NCI-H146 treated with DMSO at 0.1 percent for 48 hours (cell line): Measurements from ENCODE around the gene ZNF398.

Source experiments
- DNase-seq: peaks from one replicate; lab custom pipeline; 2025; ENCODE audit not compliant: unreplicated experiment; lab: John Stamatoyannopoulos, UW

Gene ZNF398

DNA sequence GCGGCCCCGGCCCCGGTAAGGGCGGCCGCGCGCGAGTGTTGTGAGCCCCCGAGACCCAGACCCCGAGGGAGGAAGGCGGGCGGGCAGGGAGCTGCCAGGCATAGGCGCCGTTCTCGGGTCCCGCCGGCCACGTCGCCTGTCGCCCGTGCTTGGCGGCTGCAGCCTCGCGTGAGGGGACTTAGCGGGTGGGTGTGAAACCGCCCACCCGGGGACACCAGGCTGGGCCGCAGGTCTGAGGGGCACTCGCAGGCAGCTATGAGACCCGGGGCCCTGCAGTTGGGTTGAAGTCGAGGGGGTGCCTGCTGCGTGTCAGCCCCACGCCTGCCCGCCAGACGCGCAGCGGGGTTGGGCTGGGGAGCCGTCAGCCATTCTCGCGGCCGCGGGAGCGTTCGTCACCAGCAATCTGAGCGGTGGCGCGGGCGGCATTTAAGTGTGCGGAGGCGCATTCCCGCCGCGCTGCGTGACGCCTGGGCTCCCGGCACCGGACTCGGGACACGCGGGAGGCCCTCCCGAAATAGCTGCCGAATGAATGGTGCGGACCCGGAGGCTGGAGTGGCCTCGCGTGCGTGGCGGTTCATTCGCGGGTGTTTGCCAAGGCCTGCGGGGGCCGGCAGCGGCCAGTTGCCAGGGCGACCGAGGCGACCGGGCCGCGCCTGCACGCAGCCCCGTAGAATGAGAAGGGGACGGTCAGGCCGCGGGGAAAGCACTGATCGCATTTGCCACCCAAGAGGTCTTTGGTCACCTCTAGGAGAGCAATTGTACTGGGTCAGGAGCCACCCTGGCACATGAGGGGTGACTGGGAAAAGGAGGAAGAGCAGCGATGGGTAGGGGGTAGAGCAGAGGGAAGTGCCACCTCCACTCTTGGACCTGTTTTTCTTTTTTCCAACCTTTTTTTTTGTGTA, 750 bp downstream of the ZNF398 start:
- DNase-seq, result no peak

- DNase-seq, result no peak
Measured at GRCh38 chr7:149150981-149151380, 3.7 kb downstream of the ZNF398 start.

- no peak for DNase-seq
Measured at GRCh38 chr7:149153346-149153745, 6.1 kb downstream of the ZNF398 start.

DNA sequence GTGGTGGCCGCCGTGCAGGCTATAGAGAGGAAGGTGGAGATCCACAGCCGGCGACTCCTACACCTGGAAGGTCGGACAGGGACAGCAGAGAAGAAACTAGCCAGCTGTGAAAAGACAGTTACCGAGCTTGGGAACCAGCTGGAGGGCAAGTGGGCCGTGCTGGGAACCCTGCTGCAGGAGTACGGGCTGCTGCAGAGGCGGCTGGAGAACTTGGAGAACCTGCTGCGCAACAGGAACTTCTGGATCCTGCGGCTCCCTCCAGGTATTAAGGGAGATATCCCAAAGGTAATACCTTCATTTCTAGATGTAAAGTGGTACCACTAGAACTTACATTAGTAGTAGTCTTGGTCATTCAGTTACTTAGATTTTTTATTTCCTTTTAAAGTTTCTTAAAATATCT, 6.8 kb downstream of the ZNF398 start:
- no peak for DNase-seq

DNA sequence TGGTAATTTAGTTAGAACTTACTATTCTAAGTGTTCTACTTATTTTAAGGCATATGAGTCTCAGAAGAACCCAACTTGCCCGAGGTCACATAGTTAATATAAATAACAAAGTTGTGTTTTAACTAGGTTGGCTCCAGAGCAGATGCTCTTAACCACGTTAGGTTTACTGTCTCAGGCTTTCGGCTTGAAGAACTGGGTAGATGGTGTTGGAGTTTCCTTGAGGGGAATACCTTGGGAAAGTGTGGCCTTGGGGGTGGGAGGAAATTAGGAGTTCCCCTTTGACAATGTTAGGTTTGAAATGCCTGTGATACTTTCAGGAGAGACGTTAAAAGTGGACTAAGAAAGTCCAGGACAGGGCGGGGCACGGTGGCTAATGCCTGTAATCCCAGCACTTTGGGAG, 9.6 kb downstream of the ZNF398 start:
- no peak for DNase-seq

DNA sequence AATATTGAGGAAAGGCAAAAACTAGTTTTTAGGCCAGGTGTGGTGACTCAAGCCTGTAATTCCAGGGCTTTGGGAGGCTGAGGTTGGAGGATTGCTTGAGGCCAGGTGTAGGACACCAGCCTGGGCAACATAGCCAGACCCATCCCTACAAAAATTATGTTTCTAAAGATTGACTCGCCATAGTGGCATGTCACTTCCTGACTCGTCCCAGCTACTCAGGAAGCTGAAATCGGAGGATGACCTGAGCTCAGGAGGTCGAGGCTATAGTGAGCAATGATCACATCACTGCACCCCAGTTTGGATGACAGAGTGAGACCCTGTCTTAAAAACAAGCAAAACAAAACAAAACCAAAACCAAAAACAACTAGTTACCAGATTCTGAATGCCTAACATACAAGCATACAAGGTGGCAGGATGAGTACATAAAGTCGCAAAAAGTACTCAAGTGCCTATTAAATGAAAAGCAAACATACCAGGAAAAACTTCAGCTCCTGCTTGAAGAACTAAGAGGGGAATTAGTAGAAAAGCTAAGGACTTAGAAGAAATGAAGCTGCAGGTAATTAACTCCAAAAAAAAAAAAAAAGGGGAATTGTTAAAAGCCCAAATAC, 14.1 kb downstream of the ZNF398 start:
- DNase-seq, result no peak

- DNase-seq, result no peak
Measured at GRCh38 chr7:149166142-149166541, 18.9 kb downstream of the ZNF398 start.

DNA sequence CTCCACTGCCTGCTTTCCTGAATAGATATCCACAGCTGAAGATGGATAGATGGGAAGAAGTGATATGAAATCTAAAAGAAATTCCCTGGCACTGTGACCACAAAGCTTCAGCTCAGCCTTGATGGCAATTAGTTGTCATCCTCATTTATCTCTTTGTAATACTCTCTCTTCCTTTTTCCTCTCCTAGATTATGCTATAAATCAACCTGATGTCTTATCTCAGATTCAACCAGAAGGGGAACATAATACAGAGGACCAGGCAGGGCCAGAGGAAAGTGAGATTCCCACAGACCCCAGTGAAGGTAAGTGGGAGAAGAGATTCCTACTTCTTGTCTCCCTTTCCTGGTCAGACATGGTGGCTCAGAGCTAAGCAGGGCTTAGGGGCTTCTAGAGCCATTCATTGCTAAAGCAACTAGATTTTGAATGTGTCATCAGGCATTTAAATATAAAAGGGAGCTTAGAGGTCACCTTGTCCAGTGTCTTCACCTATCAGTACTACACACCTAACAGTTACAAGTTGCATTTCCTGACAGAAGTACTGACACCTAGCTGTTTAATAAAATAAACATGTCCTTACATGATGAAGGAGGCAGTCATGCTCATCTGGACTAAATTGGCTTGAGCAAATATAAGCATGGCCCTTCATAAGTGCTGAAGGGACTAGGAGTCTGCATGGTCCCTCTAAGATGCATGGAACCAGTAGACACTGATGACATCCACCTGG, 19.5 kb downstream of the ZNF398 start:
- DNase-seq, result no peak

GRCh38 chr7:149171892-149172533, 24.8 kb downstream of the ZNF398 start:
- no peak for DNase-seq

DNA sequence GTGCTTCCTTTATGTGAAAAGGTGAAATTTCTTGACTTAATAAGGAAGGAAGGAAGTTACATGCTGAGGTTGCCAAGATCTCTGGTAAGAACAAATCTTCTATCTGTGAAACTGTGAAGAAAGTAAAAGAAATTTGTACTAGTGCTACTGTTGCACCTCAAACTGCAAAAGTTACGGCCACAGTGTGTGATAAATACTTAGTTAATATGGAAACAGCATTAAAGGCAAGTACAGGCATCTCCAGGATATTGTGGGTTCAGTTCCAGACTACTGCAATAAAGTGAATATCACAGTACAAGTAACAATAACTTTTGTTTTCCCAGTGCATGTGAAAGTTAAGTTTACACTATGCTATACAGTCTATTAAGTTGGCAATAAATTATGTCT, 25.3 kb downstream of the ZNF398 start:
- no peak for DNase-seq

DNA sequence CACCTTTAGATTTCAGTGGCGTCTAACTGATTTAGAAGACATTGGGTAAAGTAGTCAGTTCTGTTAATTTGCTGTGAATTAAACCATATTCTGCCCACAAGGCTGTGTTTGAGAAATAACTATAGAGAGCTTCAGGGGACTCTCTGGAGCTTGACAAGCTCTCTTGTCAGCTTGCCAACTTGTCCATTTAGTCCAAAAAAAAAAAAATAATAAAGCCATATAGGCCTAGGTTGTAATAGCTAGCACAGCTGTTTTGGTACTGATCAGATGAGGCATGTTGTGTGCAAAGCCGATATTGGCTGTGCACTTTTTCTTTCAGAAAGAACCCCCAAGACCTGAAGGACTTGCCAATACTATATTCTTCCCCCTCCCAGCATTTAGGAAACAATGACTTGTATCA, 27.9 kb downstream of the ZNF398 start:
- no peak for DNase-seq

- no peak for DNase-seq
Measured at GRCh38 chr7:149179241-149179640, 32.0 kb downstream of the ZNF398 start.

GRCh38 chr7:149180722-149181449, 33.6 kb downstream of the ZNF398 start:
- no peak for DNase-seq

DNA sequence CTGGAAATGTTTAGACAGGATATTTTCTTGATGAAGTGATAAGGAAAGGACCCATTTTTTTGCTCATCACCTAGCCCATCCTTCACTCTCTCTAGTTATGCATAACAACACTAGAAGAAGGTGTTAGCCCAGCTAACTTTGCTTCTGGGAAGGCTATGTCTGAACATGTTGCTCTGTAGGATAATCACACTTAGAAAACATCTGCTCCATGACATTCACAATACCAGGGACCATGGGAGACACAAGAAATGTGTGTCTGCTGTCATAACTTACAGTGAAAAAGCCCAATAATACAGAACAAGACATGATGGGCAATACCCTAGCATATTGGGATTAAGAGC, 34.2 kb downstream of the ZNF398 start:
- DNase-seq, result no peak

DNA sequence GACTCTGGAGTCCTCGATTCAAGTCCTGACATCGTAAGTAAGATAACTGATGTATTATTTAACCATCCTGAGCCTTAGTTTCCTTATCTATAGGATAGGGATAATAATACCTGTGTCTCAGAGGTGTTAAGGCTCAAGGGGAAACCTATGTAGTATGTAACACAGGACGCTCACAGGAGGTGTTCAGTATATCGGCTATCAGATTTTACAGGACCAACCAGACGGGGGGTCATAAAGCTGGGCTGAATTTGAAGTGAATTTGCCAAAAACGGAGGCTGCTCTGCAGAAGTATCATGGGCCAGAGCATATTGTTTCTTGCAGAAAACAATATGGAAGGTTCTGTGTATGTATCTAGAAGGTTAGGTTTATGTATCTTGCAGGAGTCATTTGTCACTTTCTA, 37.0 kb downstream of the ZNF398 start:
- no peak for DNase-seq

DNA sequence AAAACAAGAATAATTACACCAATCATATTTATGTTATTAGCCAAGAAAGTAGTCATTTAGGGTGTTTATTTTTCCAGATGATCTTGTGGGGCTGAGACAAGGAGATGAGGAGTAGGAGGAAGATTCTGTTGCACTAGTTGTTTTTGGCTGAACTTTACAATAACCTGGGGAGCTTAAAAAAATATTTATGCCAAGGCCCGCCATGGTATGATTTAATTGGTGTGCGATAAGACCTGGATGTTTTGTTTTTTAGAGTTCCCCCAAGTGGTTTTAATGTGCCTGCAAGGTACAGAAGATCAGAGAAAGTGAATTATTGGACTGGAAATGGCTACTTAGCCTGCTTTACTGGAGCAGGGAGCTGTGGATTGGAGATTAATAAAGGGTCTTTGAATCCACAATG, 41.0 kb downstream of the ZNF398 start:
- no peak for DNase-seq

GRCh38 chr7:149188637-149189259, 41.5 kb downstream of the ZNF398 start:
- no peak for DNase-seq

DNA sequence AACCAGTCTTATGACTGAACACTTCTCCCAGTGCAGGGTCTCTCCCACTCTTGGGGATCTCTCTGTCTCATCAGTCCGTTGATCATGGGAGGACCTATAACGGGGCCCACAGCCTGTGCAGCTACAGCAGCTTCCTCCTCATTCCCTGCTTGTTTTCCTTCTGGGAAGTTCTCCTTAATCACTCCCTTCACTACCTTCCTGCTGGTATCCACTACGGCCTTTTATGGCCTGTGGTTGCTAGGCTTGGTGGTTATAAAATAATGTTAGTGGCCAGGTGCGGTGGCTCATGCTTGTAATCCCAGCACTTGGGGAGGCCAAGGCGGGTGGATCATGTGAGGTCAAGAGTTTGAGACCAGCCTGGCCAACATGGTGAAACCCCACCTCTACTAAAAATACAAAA, 44.6 kb downstream of the ZNF398 start:
- DNase-seq, result no peak

GRCh38 chr7:149194799-149195179, 47.5 kb downstream of the ZNF398 start:
- no peak for DNase-seq
